ENCODE results near the gene UBN1.

DNA sequence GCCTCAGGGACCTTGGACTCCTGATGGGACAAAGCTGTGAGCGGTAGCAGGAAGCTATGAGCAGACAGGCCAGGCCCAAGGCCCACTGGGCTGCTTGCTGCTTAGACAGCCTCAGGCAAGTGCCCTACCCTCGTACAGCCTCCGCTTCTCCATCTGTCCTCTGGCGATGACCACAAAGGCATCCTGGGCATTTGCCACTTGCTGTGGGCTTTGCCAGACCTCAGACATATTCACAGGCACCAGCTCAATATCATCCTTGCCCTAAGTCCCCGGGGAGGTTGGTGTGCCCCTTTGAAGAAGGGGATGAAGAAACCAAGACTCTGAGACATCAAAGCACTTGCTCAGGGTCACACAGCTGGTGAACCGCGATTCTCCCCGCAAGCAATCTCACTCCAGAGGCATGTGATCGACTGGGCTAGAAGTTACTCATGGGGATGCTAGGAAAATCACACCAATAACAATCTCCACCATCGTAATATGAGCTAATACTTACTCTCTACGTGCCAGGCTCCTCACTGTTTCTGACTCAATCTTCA, 68.0 kb downstream of the UBN1 start:
- TF ChIP-seq, protein P1, sequence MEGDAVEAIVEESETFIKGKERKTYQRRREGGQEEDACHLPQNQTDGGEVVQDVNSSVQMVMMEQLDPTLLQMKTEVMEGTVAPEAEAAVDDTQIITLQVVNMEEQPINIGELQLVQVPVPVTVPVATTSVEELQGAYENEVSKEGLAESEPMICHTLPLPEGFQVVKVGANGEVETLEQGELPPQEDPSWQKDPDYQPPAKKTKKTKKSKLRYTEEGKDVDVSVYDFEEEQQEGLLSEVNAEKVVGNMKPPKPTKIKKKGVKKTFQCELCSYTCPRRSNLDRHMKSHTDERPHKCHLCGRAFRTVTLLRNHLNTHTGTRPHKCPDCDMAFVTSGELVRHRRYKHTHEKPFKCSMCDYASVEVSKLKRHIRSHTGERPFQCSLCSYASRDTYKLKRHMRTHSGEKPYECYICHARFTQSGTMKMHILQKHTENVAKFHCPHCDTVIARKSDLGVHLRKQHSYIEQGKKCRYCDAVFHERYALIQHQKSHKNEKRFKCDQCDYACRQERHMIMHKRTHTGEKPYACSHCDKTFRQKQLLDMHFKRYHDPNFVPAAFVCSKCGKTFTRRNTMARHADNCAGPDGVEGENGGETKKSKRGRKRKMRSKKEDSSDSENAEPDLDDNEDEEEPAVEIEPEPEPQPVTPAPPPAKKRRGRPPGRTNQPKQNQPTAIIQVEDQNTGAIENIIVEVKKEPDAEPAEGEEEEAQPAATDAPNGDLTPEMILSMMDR (conservative IDR thresholded peaks at IDR 0.05 in 1 of 2, IDR thresholded peaks at IDR 0.05 in 1 of 2; ENCODE audit: extremely low read depth in 1 of 2, insufficient read depth in 1 of 2, low read depth in 1 of 2, low read length in 2 of 2), result no peak
- TF ChIP-seq EZH2 (IDR thresholded peaks at IDR 0.05; ENCODE audit: borderline replicate concordance, low read length), result no peak

Measured in mammary epithelial cell (primary cell).